Mesothelial cell of epicardium (in vitro differentiated cells): Measurements from ENCODE around the gene RGS18. TPM values are rescaled to one million over a fixed set of nuclear protein-coding genes. Genes with fewer than 3 reads are reported as not detected.

Experiments
- DNase-seq, 2 experiments: peaks; one replicate each; pipeline ENCODE4 v3.0.0; 2021; ENCODE audit warnings: low spot score in 2 of 2; ENCODE audit not compliant: unreplicated experiment in 2 of 2
- H3K27ac Mint-ChIP-seq: 2 replicates; pipeline ENCODE4 v1.8.0; 2021; ENCODE audit warnings: mixed read lengths
- H3K27me3 Mint-ChIP-seq: 2 replicates; pipeline ENCODE4 v1.8.0; 2021; ENCODE audit warnings: low read depth, mixed read lengths
- H3K36me3 Mint-ChIP-seq: 2 replicates; pipeline ENCODE4 v1.8.0; 2021; ENCODE audit warnings: mixed read lengths
- H3K4me1 Mint-ChIP-seq: 2 replicates; pipeline ENCODE4 v1.8.0; 2021; ENCODE audit warnings: mixed read lengths
- H3K4me3 Mint-ChIP-seq: 2 replicates; pipeline ENCODE4 v1.8.0; 2021; ENCODE audit warnings: mild to moderate bottlenecking, moderate library complexity, mixed read lengths
- H3K9me3 Mint-ChIP-seq: 2 replicates; pipeline ENCODE4 v1.8.0; 2021; ENCODE audit warnings: mixed read lengths
- total RNA-seq: library from RNA; stranded (reverse); gene quantifications from 3 replicates; pipeline ENCODE4 v1.2.1, GENCODE V29; 2021
- TF ChIP-seq, protein P1 (sequence below): fragments of 200-600 bp; sonication (generic); IDR thresholded peaks from one replicate; pipeline ENCODE4 v1.5.0; 2021; ENCODE audit warnings: antibody characterized with exemption; ENCODE audit not compliant: unreplicated experiment

Gene RGS18
- total RNA-seq, 1 donor from 2014 or later: not detected

GRCh38 chr1:192140382-192140781 lies 17.9 kb upstream of the RGS18 start:
- Mint-ChIP-seq H3K36me3 (no peaks in the 10 kb centered on the region), H3K27me3 (no peaks in the 10 kb centered on the region), H3K9me3 (no peaks in the 10 kb centered on the region), H3K4me1 (no peaks in the 10 kb centered on the region), H3K27ac (no peak overlapping the region), H3K4me3 (no peak overlapping the region)
- no peak for DNase-seq
- TF ChIP-seq, protein P1, sequence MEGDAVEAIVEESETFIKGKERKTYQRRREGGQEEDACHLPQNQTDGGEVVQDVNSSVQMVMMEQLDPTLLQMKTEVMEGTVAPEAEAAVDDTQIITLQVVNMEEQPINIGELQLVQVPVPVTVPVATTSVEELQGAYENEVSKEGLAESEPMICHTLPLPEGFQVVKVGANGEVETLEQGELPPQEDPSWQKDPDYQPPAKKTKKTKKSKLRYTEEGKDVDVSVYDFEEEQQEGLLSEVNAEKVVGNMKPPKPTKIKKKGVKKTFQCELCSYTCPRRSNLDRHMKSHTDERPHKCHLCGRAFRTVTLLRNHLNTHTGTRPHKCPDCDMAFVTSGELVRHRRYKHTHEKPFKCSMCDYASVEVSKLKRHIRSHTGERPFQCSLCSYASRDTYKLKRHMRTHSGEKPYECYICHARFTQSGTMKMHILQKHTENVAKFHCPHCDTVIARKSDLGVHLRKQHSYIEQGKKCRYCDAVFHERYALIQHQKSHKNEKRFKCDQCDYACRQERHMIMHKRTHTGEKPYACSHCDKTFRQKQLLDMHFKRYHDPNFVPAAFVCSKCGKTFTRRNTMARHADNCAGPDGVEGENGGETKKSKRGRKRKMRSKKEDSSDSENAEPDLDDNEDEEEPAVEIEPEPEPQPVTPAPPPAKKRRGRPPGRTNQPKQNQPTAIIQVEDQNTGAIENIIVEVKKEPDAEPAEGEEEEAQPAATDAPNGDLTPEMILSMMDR: no peak

GRCh38 chr1:192147221-192147620 lies 11.0 kb upstream of the RGS18 start:
- no peaks in the 10 kb centered on the region for H3K36me3 Mint-ChIP-seq
- no peak for DNase-seq
- TF ChIP-seq, protein P1: no peak
- H3K4me3 Mint-ChIP-seq: no peak overlapping the region
- no peak overlapping the region for H3K27ac Mint-ChIP-seq
- no peaks in the 10 kb centered on the region for H3K27me3 Mint-ChIP-seq
- H3K4me1 Mint-ChIP-seq: peaks cover 3% of the 10 kb centered on the region
- H3K9me3 Mint-ChIP-seq: no peaks in the 10 kb centered on the region

- Mint-ChIP-seq H3K27me3 (no peaks in the 10 kb centered on the region), H3K9me3 (no peaks in the 10 kb centered on the region), H3K36me3 (no peaks in the 10 kb centered on the region), H3K4me1 (peaks cover 3% of the 10 kb centered on the region), H3K4me3 (no peak overlapping the region), H3K27ac (no peak overlapping the region)
- TF ChIP-seq, protein P1: no peak
- no peak for DNase-seq
Observed at GRCh38 chr1:192147696-192148095, 10.6 kb upstream of the RGS18 start.

DNA sequence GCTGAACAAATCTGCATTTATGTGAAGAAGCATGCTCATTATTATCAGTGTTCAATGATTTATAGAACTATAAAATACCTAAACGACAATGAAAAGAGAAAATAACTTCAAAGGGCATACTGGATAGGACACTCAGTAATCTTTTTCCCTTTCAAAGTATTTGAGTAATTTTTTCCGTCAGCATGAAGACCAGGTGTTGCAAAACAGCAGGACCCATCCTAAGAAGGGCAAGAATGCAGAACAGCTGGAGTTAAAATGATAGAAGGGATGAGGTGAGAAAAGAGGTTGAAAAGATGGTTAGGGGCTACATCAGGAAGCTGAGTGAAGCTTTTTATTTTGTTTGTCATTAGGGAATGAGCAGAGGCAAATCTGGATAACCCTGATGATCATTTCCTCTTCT lies 7.1 kb upstream of the RGS18 start:
- TF ChIP-seq, protein P1: no peak
- Mint-ChIP-seq H3K27me3 (no peaks in the 10 kb centered on the region), H3K4me3 (no peak overlapping the region), H3K4me1 (peaks cover 3% of the 10 kb centered on the region), H3K9me3 (no peaks in the 10 kb centered on the region), H3K36me3 (no peaks in the 10 kb centered on the region), H3K27ac (no peak overlapping the region)
- DNase-seq: no peak

- Mint-ChIP-seq H3K4me1 (peaks cover 3% of the 10 kb centered on the region), H3K4me3 (no peak overlapping the region), H3K27ac (no peak overlapping the region), H3K9me3 (no peaks in the 10 kb centered on the region), H3K36me3 (no peaks in the 10 kb centered on the region), H3K27me3 (no peaks in the 10 kb centered on the region)
- TF ChIP-seq, protein P1: no peak
- DNase-seq: no peak
Observed at GRCh38 chr1:192153276-192153675, 5.0 kb upstream of the RGS18 start.

DNA sequence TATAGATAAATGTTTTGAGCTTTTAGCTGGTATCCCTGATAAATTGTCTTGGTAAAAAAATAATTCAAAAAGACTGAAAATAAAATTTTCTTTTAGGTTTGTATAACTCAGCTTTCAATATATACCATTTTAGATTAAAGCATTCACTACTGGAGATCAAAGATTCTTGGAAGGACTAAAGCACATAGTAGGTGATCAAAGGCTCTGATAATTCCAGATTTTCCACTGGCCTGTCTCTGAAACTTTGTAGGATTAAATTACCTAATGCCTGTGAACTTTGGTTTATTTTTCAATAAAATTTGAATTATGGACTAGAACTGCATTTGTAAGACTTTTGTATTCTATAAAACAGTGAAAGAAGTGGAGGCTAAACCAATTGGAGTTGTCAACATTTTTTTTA lies 1.2 kb upstream of the RGS18 start:
- TF ChIP-seq, protein P1: no peak
- H3K9me3 Mint-ChIP-seq: no peaks in the 10 kb centered on the region
- H3K27ac Mint-ChIP-seq: no peak overlapping the region
- no peak overlapping the region for H3K4me3 Mint-ChIP-seq
- H3K27me3 Mint-ChIP-seq: no peaks in the 10 kb centered on the region
- no peaks in the 10 kb centered on the region for H3K4me1 Mint-ChIP-seq
- H3K36me3 Mint-ChIP-seq: no peaks in the 10 kb centered on the region
- DNase-seq: no peak
